ENCODE data around the gene C3orf20. TPM values are rescaled to one million over a fixed set of nuclear protein-coding genes. Genes with fewer than 3 reads are reported as not detected.

C3orf20 gene
- total RNA-seq, 2 experiments from 2014 or later: 0.20 to 0.23 TPM

GRCh38 chr3:14725013-14725412 lies 50.1 kb downstream of the C3orf20 start:
- no peak overlapping the region for H3K27ac Mint-ChIP-seq
- ChIA-PET POLR2A (no interaction called here), CTCF (interaction anchor here (1.0 kb wide), 1 partner anchor 74 kb away, joined by 3 read pairs; the partner anchor contains the start of gene CCDC174)
- H3K4me1 Mint-ChIP-seq (ENCODE audit: low read depth): no peaks in the 10 kb centered on the region
- no peak for ATAC-seq
- intact Hi-C loops (cut with micrococcal nuclease): no loop called here
- no peak overlapping the region for H3K4me3 Mint-ChIP-seq
- H3K9me3 Mint-ChIP-seq: no peaks in the 10 kb centered on the region
- TF ChIP-seq, protein P1, sequence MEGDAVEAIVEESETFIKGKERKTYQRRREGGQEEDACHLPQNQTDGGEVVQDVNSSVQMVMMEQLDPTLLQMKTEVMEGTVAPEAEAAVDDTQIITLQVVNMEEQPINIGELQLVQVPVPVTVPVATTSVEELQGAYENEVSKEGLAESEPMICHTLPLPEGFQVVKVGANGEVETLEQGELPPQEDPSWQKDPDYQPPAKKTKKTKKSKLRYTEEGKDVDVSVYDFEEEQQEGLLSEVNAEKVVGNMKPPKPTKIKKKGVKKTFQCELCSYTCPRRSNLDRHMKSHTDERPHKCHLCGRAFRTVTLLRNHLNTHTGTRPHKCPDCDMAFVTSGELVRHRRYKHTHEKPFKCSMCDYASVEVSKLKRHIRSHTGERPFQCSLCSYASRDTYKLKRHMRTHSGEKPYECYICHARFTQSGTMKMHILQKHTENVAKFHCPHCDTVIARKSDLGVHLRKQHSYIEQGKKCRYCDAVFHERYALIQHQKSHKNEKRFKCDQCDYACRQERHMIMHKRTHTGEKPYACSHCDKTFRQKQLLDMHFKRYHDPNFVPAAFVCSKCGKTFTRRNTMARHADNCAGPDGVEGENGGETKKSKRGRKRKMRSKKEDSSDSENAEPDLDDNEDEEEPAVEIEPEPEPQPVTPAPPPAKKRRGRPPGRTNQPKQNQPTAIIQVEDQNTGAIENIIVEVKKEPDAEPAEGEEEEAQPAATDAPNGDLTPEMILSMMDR (IDR thresholded peaks at IDR 0.05): no peak
- DNase-seq: no peak
- no peaks in the 10 kb centered on the region for H3K36me3 Mint-ChIP-seq (ENCODE audit: low read depth)
- peaks cover 4% of the 10 kb centered on the region for H3K27me3 Mint-ChIP-seq

- Mint-ChIP-seq H3K27ac (no peak overlapping the region), H3K4me1 (ENCODE audit: low read depth) (no peaks in the 10 kb centered on the region), H3K27me3 (no peaks in the 10 kb centered on the region), H3K4me3 (no peak overlapping the region), H3K9me3 (no peaks in the 10 kb centered on the region), H3K36me3 (ENCODE audit: low read depth) (no peaks in the 10 kb centered on the region)
- TF ChIP-seq, protein P1 (IDR thresholded peaks at IDR 0.05): no peak
- intact Hi-C loops (cut with micrococcal nuclease): no loop called here
- POLR2A ChIA-PET: interaction anchor here (0.5 kb wide), 1 partner anchor 62 kb away, joined by 3 read pairs; no protein-coding TSS in a partner anchor
- no peak for DNase-seq
- CTCF ChIA-PET: no interaction called here
- ATAC-seq: no peak
Measured at GRCh38 chr3:14725564-14726440, 50.9 kb downstream of the C3orf20 start.

GRCh38 chr3:14726441-14726780 lies 51.5 kb downstream of the C3orf20 start:
- POLR2A ChIA-PET: interaction anchor here (0.5 kb wide), 1 partner anchor 63 kb away, joined by 3 read pairs; no protein-coding TSS in a partner anchor
- no peak for ATAC-seq
- no peak for DNase-seq

DNA sequence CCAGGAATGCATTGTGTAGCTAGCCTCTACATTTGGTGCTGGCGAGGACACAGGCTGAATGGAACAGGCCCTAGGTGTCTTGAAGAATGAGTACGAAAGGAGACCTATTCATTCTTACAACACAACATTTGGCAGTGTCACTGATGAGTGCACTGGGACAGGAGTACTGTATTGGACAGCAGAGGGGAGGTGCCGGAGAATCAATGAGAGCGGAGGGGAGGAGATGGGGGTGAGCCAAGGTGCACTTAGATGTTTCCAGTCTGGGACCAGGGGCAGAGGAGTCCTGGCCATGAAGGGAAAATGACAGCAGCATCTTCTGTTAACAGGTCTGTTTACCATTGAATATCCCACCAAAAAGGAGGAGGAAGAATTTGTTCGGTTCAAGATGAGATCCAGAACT lies 53.2 kb downstream of the C3orf20 start:
- no peaks in the 10 kb centered on the region for H3K36me3 Mint-ChIP-seq (ENCODE audit: low read depth)
- no peaks in the 10 kb centered on the region for H3K27me3 Mint-ChIP-seq
- TF ChIP-seq, protein P1 (IDR thresholded peaks at IDR 0.05): no peak
- H3K27ac Mint-ChIP-seq: no peak overlapping the region
- CTCF ChIA-PET: no interaction called here
- POLR2A ChIA-PET: no interaction called here
- no peak for ATAC-seq
- no peaks in the 10 kb centered on the region for H3K4me1 Mint-ChIP-seq (ENCODE audit: low read depth)
- intact Hi-C loops (cut with micrococcal nuclease): no loop called here
- H3K9me3 Mint-ChIP-seq: no peaks in the 10 kb centered on the region
- DNase-seq: no peak
- H3K4me3 Mint-ChIP-seq: no peak overlapping the region

More at GRCh38 chr3:14726441-14726780, 51.5 kb downstream of the C3orf20 start:
- CTCF ChIA-PET: no interaction called here
- intact Hi-C loops (cut with micrococcal nuclease): no loop called here
- Mint-ChIP-seq H3K4me1 (ENCODE audit: low read depth) (no peaks in the 10 kb centered on the region), H3K9me3 (no peaks in the 10 kb centered on the region), H3K36me3 (ENCODE audit: low read depth) (no peaks in the 10 kb centered on the region), H3K4me3 (no peak overlapping the region), H3K27ac (no peak overlapping the region), H3K27me3 (no peaks in the 10 kb centered on the region)
- TF ChIP-seq, protein P1 (IDR thresholded peaks at IDR 0.05): no peak

DNA sequence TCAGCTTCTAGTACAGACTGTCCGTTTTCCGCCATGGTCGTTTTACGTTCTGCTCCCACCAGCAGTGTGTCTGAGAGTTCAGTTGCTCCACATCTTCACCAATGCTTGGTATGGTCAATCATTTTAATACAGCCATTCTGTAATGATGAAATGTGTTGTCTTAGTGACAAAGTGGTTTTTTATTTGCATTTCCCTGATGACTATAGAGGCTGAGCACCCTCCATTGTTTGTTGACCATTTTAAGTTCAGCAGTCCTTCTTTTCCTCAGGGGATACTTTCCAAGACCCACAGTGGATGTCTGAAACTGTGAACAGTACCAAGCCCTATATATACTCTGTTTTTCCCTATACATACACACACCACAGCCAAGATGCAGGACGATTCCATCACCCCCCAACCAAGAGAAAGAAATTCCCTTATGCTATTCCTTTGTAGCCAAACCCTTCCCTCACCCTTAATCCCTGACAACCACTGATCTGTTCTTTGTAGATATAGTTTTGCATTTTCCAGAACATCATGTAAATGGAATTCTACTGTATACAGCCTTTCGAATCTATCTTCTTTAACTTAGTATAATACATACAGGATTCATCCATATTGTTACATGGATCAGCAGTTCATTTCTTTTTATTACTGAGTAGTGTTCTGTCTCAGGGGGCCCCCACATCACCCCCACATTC lies 55.9 kb downstream of the C3orf20 start:
- no peaks in the 10 kb centered on the region for H3K4me1 Mint-ChIP-seq (ENCODE audit: low read depth)
- no peak overlapping the region for H3K4me3 Mint-ChIP-seq
- ChIA-PET POLR2A (no interaction called here), CTCF (no interaction called here)
- H3K9me3 Mint-ChIP-seq: no peaks in the 10 kb centered on the region
- TF ChIP-seq, protein P1 (IDR thresholded peaks at IDR 0.05): no peak
- peaks cover 1% of the 10 kb centered on the region for H3K27me3 Mint-ChIP-seq
- intact Hi-C loops (cut with micrococcal nuclease): no loop called here
- no peak for DNase-seq
- H3K36me3 Mint-ChIP-seq (ENCODE audit: low read depth): no peaks in the 10 kb centered on the region
- no peak overlapping the region for H3K27ac Mint-ChIP-seq
- ATAC-seq: no peak

Data from activated CD8-positive, alpha-beta T cell treated with anti-CD3 and anti-CD28 coated beads for 36 hours (primary cell).